Uterus (tissue), 4 donors: ENCODE data around the gene FAM184A. TPM values are rescaled to one million over a fixed set of nuclear protein-coding genes. Genes with fewer than 3 reads are reported as not detected.

Source experiments
- DNase-seq, 2 donors: peaks; one replicate each; pipeline ENCODE4 v3.0.0-alpha.2; 2019 to 2020
- H3K27ac ChIP-seq, 2 donors: fragments of 200-600 bp; sonication (generic); 1 replicate in 1 of 2; 2 replicates in 1 of 2; pipeline ENCODE4 v1.5.1; 2016 to 2018
- H3K27me3 ChIP-seq, 2 donors: fragments of 200-600 bp; sonication (generic); one replicate each; pipeline ENCODE4 v1.5.1; 2018 to 2019; ENCODE audit warnings: control low read depth in 1 of 2
- H3K36me3 ChIP-seq, 2 donors: fragments of 200-600 bp; sonication (generic); one replicate each; pipeline ENCODE4 v1.5.1; 2019; ENCODE audit warnings: control low read depth in 1 of 2
- H3K4me1 ChIP-seq, 2 donors: fragments of 200-600 bp; sonication (generic); one replicate each; pipeline ENCODE4 v1.5.1; 2018 to 2019; ENCODE audit warnings: control low read depth in 1 of 2
- H3K4me3 ChIP-seq, 2 donors: fragments of 200-600 bp; sonication (generic); 1 replicate in 1 of 2; 2 replicates in 1 of 2; pipeline ENCODE4 v1.5.1; 2018 to 2019; ENCODE audit warnings: mild to moderate bottlenecking in 1 of 2
- H3K9me3 ChIP-seq, 2 donors: fragments of 200-600 bp; sonication (generic); one replicate each; pipeline ENCODE4 v1.5.1; 2019; ENCODE audit warnings: control low read depth in 1 of 2
- POLR2A ChIP-seq, 2 donors: fragments of 450-650 bp; IDR thresholded peaks; one replicate each; pipeline ENCODE4 v1.6.1; 2016; ENCODE audit warnings: antibody characterized with exemption in 2 of 2, mild to moderate bottlenecking in 1 of 2, moderate library complexity in 1 of 2
- intact Hi-C: fragments of 100-400 bp; cut with DNase I; formaldehyde crosslinking; loops from one replicate; pipeline ENCODE4 v1.15.1; 2023; ENCODE audit warnings: low total_unique reads
- total RNA-seq, 4 donors: library from RNA; depleted of rRNA in 3 of 4; stranded (reverse); fragments of >200 nt in 3 of 4; gene quantifications; one replicate each; pipeline versions ENCODE4 v1.1.0 to v1.2.4, GENCODE V29; 2014 to 2023
- TF ChIP-seq, protein P1 (sequence below), 4 experiments: fragments of 200-600 bp in 2 of 4; fragments of 450-650 bp in 2 of 4; sonication (generic) in 2 of 4; IDR thresholded peaks; one replicate each; pipeline ENCODE4 v1.5.1; 2016 to 2019; ENCODE audit warnings: antibody characterized with exemption in 4 of 4, mild to moderate bottlenecking in 2 of 4, moderate library complexity in 1 of 4
- donor health status: DM: yes; HTN: yes; CAD: no.

The FAM184A gene
- total RNA-seq, 4 donors from 2014 or later: 1.8 to 9.5 (median 5.1) TPM

DNA sequence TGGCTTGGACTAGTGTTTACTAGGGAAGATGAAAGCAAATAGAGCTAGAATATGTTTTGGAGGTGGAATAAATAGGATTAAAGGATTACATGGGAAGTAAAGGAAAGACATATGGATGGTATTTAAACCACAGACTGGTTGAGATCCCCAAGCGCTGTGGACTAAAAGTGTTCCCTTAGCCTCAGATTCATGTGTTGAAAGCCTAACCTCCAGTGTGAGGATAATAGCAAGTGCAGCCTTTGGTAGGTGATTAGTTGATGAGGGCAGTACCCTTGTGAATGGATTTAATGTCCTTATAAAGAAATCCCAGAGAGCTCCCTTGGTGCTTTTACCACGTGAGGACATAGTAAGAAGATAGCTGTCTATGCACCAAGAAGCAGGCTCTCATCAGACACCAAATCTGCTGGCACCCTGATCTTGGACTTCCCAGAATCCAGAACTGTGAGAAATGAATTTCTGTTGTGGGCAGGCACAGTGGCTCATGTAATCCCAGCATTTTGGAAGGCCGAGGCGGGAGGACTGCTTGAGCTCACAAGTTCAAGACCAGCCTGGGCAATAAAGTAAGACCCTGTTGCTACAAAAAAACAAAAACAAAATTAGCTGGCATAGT lies 86.2 kb downstream of the FAM184A start:
- no peaks in the 10 kb centered on the region for H3K4me1 ChIP-seq
- intact Hi-C loops: no loop called here

DNA sequence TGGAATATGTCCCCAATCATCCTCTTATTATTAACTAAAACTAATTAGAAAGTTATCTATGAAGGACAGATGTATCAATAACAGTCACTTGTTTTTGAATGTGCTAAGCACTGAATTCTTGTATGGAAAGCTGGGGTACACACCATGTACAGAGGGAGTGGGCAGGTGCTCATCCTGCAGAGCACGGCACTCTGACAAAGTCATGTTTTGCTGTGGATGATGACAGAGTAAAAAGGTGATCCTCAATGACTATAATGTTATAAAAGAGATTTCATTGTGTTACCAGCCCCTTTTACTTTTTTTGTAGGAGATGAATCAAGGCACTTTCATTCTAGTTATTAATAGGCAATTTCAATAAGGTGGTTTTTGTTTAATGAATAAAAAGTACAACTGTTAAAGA lies 92.2 kb downstream of the FAM184A start:
- intact Hi-C loops: no loop called here

More for the DNA sequence above, 86.2 kb downstream of the FAM184A start:
- H3K27me3 ChIP-seq: no peaks in the 10 kb centered on the region
- no peak overlapping the region for H3K27ac ChIP-seq
- no peaks in the 10 kb centered on the region for H3K9me3 ChIP-seq
- H3K36me3 ChIP-seq: peaks cover 0 to 3% of the 10 kb centered on the region in 2 donors
- TF ChIP-seq POLR2A (IDR thresholded peaks at IDR 0.05): no peak
- TF ChIP-seq, protein P1, sequence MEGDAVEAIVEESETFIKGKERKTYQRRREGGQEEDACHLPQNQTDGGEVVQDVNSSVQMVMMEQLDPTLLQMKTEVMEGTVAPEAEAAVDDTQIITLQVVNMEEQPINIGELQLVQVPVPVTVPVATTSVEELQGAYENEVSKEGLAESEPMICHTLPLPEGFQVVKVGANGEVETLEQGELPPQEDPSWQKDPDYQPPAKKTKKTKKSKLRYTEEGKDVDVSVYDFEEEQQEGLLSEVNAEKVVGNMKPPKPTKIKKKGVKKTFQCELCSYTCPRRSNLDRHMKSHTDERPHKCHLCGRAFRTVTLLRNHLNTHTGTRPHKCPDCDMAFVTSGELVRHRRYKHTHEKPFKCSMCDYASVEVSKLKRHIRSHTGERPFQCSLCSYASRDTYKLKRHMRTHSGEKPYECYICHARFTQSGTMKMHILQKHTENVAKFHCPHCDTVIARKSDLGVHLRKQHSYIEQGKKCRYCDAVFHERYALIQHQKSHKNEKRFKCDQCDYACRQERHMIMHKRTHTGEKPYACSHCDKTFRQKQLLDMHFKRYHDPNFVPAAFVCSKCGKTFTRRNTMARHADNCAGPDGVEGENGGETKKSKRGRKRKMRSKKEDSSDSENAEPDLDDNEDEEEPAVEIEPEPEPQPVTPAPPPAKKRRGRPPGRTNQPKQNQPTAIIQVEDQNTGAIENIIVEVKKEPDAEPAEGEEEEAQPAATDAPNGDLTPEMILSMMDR (IDR thresholded peaks at IDR 0.05): no peak
- no peak overlapping the region for H3K4me3 ChIP-seq
- DNase-seq: no peak

DNA sequence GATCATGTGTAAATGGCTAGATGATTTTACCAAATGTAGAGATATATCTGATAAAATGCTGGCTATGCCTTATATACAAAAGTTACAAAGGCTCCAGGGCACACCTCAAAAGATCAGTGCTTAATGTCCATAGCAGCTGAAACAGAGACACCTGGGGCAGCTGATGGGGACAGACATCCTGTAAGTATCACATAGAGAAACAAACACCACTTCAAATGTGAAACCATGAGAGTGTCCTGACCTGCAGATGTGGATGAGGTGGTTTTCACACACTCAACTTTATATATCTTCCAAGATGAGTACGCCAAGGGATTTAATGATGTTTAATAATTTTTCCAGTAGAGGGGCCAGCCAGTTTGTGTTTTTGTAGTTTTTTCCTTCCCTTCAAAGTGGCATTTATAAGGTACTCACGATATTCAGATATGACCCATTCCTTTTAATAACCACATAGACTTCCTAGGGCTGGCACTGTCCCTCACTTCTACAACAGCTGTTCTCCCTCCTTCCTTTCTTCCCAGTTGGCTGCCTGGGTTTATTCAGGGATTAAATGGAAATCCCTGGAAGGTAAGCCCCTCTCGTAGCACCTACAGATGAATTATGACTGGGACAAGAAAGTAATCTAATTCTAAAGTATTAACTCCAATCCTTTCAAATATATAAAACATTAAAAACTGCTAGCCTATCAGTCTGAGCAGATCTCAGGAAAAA lies 93.2 kb downstream of the FAM184A start:
- Histone ChIP-seq H3K27me3 (no peaks in the 10 kb centered on the region), H3K36me3 (no peaks in the 10 kb centered on the region), H3K4me1 (no peaks in the 10 kb centered on the region), H3K4me3 (no peak overlapping the region), H3K27ac (no peak overlapping the region), H3K9me3 (no peaks in the 10 kb centered on the region)
- intact Hi-C loops: no loop called here
- DNase-seq: no peak
- TF ChIP-seq, protein P1 (IDR thresholded peaks at IDR 0.05): no peak
- TF ChIP-seq POLR2A (IDR thresholded peaks at IDR 0.05): no peak

More for the DNA sequence above, 92.2 kb downstream of the FAM184A start:
- TF ChIP-seq, protein P1 (IDR thresholded peaks at IDR 0.05): no peak
- no peak for TF ChIP-seq POLR2A (IDR thresholded peaks at IDR 0.05)
- H3K36me3 ChIP-seq: no peaks in the 10 kb centered on the region
- H3K4me3 ChIP-seq: no peak overlapping the region
- H3K4me1 ChIP-seq: no peaks in the 10 kb centered on the region
- no peak overlapping the region for H3K27ac ChIP-seq
- no peaks in the 10 kb centered on the region for H3K27me3 ChIP-seq
- no peaks in the 10 kb centered on the region for H3K9me3 ChIP-seq
- no peak for DNase-seq

DNA sequence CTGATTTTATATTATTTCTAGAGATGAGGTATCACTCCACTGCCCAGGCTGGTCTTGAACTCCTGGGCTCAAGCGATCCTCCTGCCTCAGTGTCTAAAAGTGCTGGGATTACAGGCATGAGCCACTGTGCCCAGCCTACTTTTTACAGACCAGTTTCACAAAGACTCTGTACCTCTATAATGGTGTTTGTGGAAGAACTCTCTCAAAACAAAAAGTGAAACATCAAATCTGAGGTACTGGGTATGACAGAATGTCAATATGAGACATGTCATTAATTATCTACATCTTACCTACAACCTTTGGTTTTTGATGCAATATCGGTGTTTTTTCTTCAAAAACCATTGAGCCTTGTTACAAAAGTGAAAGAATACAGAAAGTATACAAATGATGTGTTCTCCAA lies 94.1 kb downstream of the FAM184A start:
- Histone ChIP-seq H3K9me3 (no peaks in the 10 kb centered on the region), H3K27ac (no peak overlapping the region), H3K27me3 (no peaks in the 10 kb centered on the region), H3K4me1 (no peaks in the 10 kb centered on the region), H3K4me3 (no peak overlapping the region), H3K36me3 (no peaks in the 10 kb centered on the region)
- TF ChIP-seq, protein P1 (IDR thresholded peaks at IDR 0.05): no peak
- TF ChIP-seq POLR2A (IDR thresholded peaks at IDR 0.05): no peak
- DNase-seq: no peak
- intact Hi-C loops: no loop called here

DNA sequence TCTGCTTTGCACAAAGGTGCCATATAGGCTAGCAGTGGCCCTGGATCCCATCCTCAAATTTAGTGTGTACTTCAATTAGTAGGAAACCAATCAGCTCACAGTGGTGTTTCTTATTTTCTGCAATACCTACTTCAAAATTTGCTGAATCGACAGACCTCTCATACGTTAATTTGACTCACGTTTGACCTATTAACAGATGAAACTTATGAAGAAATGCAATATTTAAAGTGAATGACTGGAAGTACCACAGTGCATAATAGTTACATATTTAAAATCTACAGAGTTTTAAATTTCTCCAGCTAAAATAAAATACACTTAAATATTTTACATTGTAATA lies 95.9 kb downstream of the FAM184A start:
- DNase-seq: no peak
- no peaks in the 10 kb centered on the region for H3K27me3 ChIP-seq
- intact Hi-C loops: no loop called here
- no peak overlapping the region for H3K4me3 ChIP-seq
- no peaks in the 10 kb centered on the region for H3K4me1 ChIP-seq
- no peaks in the 10 kb centered on the region for H3K36me3 ChIP-seq
- H3K9me3 ChIP-seq: no peaks in the 10 kb centered on the region
- no peak overlapping the region for H3K27ac ChIP-seq
- TF ChIP-seq, protein P1 (IDR thresholded peaks at IDR 0.05): no peak
- no peak for TF ChIP-seq POLR2A (IDR thresholded peaks at IDR 0.05)
